Neuron (in vitro differentiated cells): ENCODE data around the gene DSE.

Experiments used
- H2AFZ ChIP-seq: one replicate; pipeline ENCODE4 v1.6.1; 2013; ENCODE audit warnings: low read depth, mild to moderate bottlenecking, inconsistent platforms, low read length, moderate library complexity
- H3K27me3 ChIP-seq: one replicate; pipeline ENCODE4 v1.6.1; 2013; ENCODE audit warnings: low read length; ENCODE audit not compliant: insufficient read depth
- H3K36me3 ChIP-seq: one replicate; pipeline ENCODE4 v1.6.1; 2013; ENCODE audit warnings: low read length; ENCODE audit not compliant: insufficient read depth
- H3K4me1 ChIP-seq: one replicate; pipeline ENCODE4 v1.6.1; 2013; ENCODE audit warnings: low read length; ENCODE audit not compliant: insufficient read depth
- H3K4me3 ChIP-seq: 2 replicates; pipeline ENCODE4 v1.5.1; 2013; ENCODE audit warnings: mild to moderate bottlenecking, low read length, moderate library complexity
- H3K9me3 ChIP-seq: one replicate; pipeline ENCODE4 v1.6.1; 2013; ENCODE audit warnings: low read length

The DSE gene

DNA sequence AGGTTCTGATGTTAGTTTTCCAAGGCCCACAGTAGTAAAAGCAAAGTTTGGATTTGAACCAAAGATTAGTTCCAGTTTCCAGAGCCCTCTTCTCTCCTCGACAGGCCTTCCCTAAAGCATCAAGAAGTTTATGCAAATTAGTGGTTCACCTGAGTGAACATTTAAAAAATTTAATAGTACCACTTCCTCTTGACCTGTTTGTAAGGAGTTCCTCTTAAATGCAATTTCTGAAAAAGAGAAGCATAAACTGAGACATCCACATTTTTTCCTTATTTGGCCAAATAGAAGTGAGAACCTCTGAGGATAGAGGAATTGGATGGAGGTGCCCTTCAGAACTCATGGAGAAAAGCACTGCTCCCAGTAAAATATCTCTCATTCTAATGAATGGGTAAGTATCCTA lies 1.2 kb upstream of the DSE start:
- Histone ChIP-seq H3K4me3 (no peak overlapping the region), H3K9me3 (no peaks in the 10 kb centered on the region), H3K27me3 (no peaks in the 10 kb centered on the region), H2AFZ (no peak overlapping the region), H3K36me3 (no peaks in the 10 kb centered on the region), H3K4me1 (peaks cover 4% of the 10 kb centered on the region)

DNA sequence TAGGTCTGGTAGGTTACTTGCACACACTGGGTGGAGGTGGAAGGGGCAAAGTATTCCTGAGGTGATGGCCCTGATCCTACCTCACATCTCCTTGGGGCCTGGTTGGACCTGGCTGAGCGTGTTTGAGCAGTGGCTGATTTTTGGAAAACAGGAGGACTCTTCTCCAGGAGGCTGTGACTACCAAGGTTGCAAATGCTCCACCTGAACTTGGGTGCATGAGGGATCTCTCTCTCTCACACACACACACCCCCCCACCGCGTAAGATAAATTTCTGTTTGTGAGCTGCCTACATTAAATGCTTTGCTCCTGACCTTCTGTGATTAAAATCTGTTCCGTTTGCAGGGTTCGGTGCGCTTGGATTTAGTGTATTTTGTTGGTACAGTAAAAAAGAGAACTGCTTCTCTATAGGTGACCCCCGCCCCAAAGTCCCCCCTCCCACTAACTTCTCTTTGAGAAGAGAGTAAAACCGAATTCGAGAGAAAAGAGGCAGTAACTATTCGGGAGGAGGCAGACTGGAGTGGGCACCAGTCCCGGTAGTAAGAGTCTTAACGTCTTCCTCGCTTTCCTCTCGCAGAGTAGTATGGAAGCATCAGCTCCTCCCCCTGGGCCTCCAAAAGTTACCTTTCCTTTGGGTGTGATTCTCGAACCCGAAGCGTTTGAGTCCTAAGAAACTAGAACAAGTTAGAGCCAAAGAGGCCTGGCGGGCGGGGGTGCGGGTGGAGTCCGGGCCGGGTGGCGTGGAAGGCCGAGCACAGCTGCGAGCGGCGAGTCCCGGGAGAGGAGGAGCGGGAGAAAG lies 585 bp upstream of the DSE start:
- H3K36me3 ChIP-seq = no peaks in the 10 kb centered on the region
- H3K4me3 ChIP-seq = peak overlapping the region; percentile 79
- peak overlapping the region; percentile 87 for H2AFZ ChIP-seq
- no peaks in the 10 kb centered on the region for H3K9me3 ChIP-seq
- H3K27me3 ChIP-seq = no peaks in the 10 kb centered on the region
- H3K4me1 ChIP-seq = peaks cover 4% of the 10 kb centered on the region

DNA sequence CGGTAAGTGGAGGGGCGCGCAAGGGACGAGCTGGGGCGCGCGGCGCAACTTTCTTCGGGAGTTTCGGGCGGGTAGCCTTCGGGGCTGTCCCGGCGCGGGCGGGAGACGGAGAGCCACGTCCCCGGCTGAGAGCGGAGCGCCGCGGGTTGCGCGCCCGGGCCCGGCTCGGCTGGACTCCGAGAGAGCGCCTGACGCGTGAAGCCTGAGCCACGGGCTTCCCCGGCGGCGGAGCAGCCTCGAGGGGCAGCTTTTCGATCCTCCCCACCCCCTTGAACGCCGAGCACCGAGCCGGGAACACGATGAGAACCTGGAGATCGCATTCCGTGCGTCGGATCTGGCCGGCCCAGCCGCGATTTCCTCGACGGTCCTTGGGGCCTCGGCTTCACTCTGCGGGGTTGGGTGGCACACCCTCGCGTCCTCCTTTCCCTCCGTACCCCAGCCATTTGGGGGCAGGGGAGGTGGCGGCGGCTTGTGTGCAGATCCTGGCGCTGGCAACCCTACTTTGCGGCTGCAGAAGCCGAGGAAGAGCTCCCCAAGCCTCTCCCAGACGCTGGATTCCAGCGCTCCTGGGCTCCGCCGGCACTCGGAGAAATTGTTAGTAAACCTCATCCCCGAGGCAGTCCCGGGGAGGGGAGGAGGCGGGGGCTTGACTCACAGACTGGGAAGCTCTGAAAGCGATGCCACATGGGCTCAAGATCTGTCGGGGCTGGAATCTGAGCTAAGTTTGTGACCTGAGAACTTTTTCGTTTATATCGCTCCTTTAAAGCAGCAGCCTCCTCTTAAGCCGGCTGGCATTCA lies 572 bp downstream of the DSE start:
- no peaks in the 10 kb centered on the region for H3K27me3 ChIP-seq
- peak overlapping the region; percentile 79 for H3K4me3 ChIP-seq
- H3K4me1 ChIP-seq = peaks cover 4% of the 10 kb centered on the region
- no peaks in the 10 kb centered on the region for H3K36me3 ChIP-seq
- H3K9me3 ChIP-seq = no peaks in the 10 kb centered on the region
- peak overlapping the region; percentile 87 for H2AFZ ChIP-seq

DNA sequence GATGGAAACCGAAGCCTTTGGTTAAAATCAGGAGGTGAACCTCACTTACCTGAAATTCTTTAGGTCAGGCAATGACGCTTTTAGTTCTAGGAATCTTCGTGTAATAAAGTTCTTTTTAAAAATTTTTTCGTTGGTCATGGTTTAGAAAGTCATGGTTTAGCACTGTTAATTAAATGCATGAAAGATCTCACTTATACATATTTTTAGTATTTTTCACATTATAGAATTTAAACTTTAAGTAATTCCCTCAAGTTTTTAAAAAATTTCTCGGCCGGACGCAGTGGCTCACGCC lies 1.1 kb downstream of the DSE start:
- H3K36me3 ChIP-seq = no peaks in the 10 kb centered on the region
- H3K4me1 ChIP-seq = peaks cover 4% of the 10 kb centered on the region
- H3K27me3 ChIP-seq = no peaks in the 10 kb centered on the region
- H3K9me3 ChIP-seq = no peaks in the 10 kb centered on the region
- H2AFZ ChIP-seq = peak overlapping the region; percentile 87
- peak overlapping the region; percentile 79 for H3K4me3 ChIP-seq

DNA sequence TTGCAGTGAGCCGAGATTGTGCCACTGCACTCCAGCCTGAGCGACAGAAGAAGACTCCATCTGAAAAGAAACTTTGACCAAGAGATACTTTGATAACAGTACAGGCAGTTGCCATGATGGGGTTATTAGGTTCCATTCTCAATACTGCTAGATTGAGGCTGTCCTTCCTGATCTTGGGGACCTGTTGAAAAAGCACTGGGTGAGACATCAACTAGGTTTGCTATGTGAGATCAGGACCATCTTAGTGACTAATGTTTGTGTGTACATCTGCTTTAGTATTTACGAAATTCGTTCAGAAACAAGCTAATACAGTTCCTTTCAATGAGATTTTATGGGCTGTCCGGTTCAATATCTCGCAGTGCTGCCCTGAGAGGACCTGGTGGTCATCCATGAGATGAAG lies 2.6 kb downstream of the DSE start:
- Histone ChIP-seq H3K9me3 (no peaks in the 10 kb centered on the region), H3K36me3 (no peaks in the 10 kb centered on the region), H3K4me1 (peaks cover 4% of the 10 kb centered on the region), H3K4me3 (no peak overlapping the region), H2AFZ (no peak overlapping the region), H3K27me3 (no peaks in the 10 kb centered on the region)

DNA sequence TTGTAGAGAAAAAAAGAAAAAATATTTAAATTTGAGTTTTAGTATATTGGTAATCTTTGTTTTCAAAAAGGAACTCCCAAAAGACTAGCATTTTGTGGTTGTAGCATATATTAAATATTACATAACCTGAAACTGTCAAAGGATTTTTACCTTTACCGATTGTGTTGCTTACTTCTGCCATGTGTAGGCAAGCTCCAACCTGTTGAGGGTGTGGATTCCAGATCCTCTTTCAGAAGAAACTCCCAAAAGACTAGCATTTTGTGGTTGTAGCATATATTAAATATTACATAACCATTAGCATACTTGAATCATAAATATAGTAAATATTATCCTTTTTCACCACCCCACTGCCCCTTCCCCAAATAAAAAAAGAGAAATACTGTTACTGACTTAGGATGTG lies 3.2 kb downstream of the DSE start:
- peaks cover 4% of the 10 kb centered on the region for H3K4me1 ChIP-seq
- no peaks in the 10 kb centered on the region for H3K9me3 ChIP-seq
- no peaks in the 10 kb centered on the region for H3K36me3 ChIP-seq
- no peak overlapping the region for H2AFZ ChIP-seq
- no peaks in the 10 kb centered on the region for H3K27me3 ChIP-seq
- H3K4me3 ChIP-seq = no peak overlapping the region

DNA sequence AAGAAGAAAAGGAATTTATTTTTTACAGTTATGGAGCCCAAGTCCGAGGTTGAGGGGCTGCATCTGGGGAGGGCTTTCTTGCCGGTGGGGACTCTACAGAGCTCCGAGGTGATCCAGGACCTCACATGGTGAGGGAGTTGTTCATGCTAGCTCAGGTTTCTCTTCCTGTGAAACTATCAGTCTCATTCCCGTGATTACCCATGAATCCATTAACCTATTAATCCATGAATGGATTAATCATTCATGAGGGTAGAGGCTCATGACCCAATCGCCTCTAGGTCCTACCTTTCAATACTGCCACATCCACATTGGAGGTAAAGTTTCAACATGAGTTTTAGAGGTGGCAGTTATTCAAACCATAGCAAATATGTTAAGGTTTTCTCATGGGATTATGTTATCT lies 3.8 kb downstream of the DSE start:
- Histone ChIP-seq H3K4me3 (no peak overlapping the region), H3K9me3 (no peaks in the 10 kb centered on the region), H3K36me3 (no peaks in the 10 kb centered on the region), H3K4me1 (peaks cover 4% of the 10 kb centered on the region), H3K27me3 (no peaks in the 10 kb centered on the region), H2AFZ (no peak overlapping the region)

DNA sequence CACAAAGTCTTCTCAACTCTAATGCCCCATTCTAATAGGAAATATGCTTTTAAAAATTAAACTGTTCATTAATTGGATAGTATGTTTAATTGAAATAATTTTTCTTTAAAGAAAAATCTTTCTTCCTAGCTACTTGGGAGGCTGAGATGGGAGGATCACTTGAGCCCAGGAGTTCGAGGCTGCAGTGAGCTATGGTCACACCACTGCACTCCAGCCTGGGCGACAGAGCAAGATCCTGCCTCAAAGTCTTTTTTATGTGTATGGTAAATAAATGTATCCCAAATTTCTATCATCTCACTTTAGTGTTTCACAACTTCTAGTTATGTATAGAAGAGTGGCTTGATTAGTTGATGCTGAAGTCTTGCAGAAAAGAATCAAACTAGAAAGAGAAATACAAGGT lies 4.5 kb downstream of the DSE start:
- no peak overlapping the region for H2AFZ ChIP-seq
- H3K4me3 ChIP-seq = no peak overlapping the region
- H3K36me3 ChIP-seq = no peaks in the 10 kb centered on the region

DNA sequence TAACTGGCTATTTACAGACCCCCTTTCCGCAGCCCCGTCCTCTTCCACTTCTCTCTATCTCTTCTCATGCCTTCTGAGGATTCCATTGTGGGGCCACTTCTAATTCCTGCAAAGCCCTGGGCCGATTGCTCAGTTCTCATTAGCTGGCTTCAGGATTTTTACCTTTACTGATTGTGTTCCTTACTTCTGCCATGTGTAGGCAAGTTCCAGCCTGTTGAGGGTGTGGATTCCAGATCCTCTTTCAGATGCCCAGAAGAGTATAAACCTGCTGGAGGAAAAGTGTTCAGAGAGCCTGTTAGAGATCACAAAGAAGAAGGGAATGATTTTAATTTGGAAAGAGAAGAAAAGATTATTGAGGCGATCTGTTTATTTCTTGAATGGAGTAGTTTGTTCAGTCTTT lies 5.4 kb downstream of the DSE start:
- Histone ChIP-seq H3K27me3 (no peaks in the 10 kb centered on the region), H3K4me3 (no peak overlapping the region), H3K4me1 (no peaks in the 10 kb centered on the region), H3K9me3 (no peaks in the 10 kb centered on the region), H2AFZ (no peak overlapping the region), H3K36me3 (no peaks in the 10 kb centered on the region)

More for the DNA sequence above, 4.5 kb downstream of the DSE start:
- no peaks in the 10 kb centered on the region for H3K27me3 ChIP-seq
- H3K4me1 ChIP-seq = peaks cover 2% of the 10 kb centered on the region
- no peaks in the 10 kb centered on the region for H3K9me3 ChIP-seq

DNA sequence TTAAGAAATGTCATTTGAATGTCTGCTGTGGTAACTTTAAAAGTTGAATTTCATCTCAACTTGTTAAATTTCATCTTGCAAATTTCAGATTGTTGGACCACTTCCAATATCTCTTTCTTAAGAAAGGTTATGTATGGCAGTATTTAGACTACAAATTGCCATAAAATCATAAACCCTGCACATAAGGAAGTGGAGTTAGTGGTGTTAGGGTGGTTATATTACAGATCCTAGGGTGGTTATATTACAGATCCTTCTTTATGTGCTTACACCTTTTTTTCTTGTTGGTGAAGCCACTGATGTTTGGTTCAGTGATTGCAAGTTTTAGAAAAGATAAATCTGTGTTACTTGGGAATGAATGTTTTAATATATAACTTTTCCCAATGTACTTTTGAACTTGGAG lies 9.0 kb downstream of the DSE start:
- no peaks in the 10 kb centered on the region for H3K9me3 ChIP-seq
- no peaks in the 10 kb centered on the region for H3K4me1 ChIP-seq
- H3K4me3 ChIP-seq = no peak overlapping the region
- no peaks in the 10 kb centered on the region for H3K36me3 ChIP-seq
- no peaks in the 10 kb centered on the region for H3K27me3 ChIP-seq
- no peak overlapping the region for H2AFZ ChIP-seq

DNA sequence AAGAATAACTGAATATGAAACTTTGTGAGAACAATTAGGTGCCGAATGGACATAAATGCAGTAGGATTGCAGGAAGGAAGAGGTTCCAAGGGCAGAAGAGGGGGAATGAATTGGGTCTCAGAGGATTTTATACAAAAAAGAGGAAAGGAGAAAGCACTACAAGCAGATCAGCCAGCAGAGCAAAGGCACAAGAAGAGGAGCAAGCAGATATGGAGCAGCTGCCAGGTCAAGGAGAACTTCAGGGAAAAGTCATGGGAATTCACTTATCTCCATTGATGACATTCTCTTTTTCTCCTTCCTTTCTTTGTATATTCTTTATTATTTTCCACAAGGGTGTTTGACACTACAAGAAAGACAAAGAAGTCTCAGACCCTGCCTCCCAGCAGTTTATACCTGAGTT lies 9.6 kb downstream of the DSE start:
- Histone ChIP-seq H2AFZ (no peak overlapping the region), H3K4me1 (no peaks in the 10 kb centered on the region), H3K36me3 (no peaks in the 10 kb centered on the region), H3K9me3 (no peaks in the 10 kb centered on the region), H3K27me3 (no peaks in the 10 kb centered on the region), H3K4me3 (no peak overlapping the region)

DNA sequence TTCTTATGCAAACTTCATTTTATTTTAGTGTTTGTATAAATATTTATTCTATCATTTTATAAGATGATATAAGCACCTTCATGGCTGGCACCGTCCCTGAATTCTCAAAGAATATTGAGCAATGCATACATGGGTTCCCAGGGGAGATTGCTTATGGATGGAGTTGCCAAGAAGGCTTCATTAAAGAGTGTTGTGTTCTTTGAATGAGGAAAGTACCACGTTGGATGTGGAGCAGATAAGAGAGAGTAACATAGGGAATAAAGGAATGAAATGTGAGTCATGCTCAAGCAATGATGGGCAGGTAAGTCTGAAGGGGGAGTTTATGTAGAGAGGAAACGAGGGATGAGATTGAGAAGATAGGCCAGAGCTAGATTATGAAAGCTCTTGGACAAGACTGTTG lies 10.3 kb downstream of the DSE start:
- Histone ChIP-seq H3K4me1 (no peaks in the 10 kb centered on the region), H3K9me3 (no peaks in the 10 kb centered on the region), H2AFZ (no peak overlapping the region), H3K27me3 (no peaks in the 10 kb centered on the region), H3K36me3 (no peaks in the 10 kb centered on the region), H3K4me3 (no peak overlapping the region)

DNA sequence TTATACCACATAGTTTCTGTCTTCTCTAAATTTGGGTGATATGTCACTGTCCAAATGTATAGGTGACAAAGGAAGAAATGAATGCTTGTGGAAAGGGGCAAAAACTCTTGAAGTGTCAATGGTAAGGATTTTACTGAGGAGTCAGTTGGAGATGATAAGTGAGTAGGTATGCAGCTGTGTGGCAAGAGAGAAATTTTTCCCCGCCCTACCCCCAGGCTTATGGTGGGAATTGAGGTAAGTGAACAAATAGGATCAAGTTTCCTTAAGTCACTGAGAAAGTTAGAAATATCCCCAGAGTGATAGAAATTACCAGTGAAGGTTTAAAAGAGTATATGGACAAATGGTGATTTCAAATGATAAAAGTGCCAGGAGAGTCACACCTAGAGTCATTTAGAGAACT lies 11.8 kb downstream of the DSE start:
- Histone ChIP-seq H2AFZ (no peak overlapping the region), H3K4me3 (no peak overlapping the region), H3K9me3 (no peaks in the 10 kb centered on the region), H3K4me1 (no peaks in the 10 kb centered on the region), H3K27me3 (no peaks in the 10 kb centered on the region), H3K36me3 (no peaks in the 10 kb centered on the region)
